ENCODE measurements around the gene AZGP1.
A peak's percentile ranks its signal among the peaks of the same experiment; 100 is the strongest.

The AZGP1 gene

GRCh38 chr7:99949645-99950228 is 26.1 kb downstream of the AZGP1 start:
- no peak for DNase-seq

DNA sequence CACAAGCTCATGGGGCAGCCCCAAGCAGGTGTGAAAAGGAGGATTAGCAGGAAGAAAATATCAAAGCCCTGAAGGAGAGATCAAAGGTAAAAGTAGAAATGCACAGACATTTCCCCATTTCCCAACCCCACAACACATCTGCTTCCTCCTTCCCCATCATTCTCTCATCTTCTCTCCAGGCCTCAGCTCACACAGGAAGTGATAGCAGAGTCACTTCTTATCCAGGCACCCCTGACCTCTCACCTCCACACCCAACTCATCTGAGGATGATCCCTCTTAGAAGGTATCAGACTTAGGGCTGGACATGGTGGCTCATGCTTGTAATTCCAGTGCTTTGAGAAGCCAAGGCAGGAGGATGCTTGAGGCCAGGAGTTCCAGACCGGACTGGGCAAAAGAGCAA is 28.2 kb downstream of the AZGP1 start:
- DNase-seq = no peak

DNA sequence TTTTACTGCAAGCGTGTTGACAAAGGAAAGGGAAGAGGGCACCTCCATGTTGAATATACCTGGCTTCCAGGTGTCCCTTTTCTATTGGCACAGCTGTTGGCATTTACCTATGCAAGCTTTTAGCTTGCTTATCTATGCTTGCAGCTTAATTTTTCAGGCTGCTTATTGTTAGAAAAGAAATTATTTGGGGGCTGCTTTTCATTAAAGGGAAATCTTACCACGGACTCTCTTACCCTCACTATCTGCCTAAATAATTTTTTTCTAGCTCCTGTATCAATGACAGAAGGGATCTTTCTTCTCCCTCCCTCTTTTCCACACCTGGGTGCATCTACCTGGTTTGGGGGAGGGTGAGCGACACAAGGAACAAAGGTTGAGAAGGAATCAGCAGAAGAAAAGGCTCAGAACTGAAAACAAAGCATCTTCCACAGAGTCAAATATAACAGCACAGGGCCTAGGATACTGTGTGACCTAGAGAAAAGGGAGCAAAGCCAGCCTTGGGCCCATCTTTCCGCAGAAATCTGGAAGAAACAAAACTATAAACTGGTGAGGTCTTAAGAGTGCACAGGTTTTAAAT is 31.2 kb downstream of the AZGP1 start:
- DNase-seq = no peak

GRCh38 chr7:99943641-99944496 is 32.0 kb downstream of the AZGP1 start:
- DNase-seq = no peak

GRCh38 chr7:99938296-99938695 is 37.5 kb downstream of the AZGP1 start:
- DNase-seq = no peak

DNA sequence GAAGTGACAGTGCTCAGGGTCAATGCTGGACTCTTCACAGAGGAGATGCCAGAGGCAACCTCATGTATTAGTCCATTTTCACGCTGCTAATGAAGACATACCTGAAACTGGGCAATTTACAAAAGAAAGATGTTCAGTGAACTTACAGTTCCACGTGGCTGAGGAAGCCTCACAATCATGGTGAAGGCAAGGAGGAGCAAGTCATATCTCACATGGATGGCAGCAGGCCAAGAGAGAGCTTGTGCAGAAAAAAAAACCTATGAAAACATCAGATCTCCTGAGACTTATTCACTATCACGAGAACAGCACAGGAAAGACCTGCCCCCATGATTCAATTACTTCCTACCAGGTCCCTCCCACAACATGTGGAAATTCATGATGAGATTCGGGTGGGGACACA is 40.8 kb downstream of the AZGP1 start:
- peak; percentile 23 for DNase-seq

DNA sequence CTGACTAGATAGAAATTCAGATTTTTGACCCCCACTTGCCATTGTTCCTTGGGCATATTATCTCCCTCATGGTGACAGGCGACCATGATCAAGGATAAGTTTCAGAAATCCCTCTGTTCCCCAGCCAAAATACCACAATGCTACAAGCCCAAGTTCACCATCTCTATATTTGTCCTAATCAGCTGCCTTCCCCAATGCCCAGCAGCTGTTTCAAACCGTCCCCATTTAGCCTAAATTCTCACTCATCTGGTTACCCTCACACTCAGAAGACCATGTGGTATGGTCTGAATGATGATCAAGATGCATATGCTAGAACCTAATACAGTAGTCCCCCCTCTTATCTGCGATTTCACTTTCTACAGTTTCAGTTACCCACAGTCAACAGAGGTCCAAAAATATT is 45.5 kb downstream of the AZGP1 start:
- no peak for DNase-seq

DNA sequence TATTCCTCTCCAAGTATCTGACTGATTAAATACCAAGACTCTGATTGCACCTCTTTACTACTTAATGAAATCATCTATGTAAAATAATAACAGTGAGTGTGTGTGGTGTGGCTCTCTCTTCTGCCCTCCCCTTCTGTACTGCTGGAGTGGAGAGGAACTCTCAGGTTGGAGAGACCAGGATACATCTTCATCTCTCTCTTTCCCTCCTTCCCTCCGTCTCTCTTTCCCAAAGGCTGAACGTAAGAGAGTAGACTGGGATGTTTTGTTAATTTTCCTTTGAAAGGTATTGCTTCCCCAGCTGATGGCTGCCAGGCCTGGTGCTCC is 46.1 kb downstream of the AZGP1 start:
- no peak for DNase-seq

DNA sequence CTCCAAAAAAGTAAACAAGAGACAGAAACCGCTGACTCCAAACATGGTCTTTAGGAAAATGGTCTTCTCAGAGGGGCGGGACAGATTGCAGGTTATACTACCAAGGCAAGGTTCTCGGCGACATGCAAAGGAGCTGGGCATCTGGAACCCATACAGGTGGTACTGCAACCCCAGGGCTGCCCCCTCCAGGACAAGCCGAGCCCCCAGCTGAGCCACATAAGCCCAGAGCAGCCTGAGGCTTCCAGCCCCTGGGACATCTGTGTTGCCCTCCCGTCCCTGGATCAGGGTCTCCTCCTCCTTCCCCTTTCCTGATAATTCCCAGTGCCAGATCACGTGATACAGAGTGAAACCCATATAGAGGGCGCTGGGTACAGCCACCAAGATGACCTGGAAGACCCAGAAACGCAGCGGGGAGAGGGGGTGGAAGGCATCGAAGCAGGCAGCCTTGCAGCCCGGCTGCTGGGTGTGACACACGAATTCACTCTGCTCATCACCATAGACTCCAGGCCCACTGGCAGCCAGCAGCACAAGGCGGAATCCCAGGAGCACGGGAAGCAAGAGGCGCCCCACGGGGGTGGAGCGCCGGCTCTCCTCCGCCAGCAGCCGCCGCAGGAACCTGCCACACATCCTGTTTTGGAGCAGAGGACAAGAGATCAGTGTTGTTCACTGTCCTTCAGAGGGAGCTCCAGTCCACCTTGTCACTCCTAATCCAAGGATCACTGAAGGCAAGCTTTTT is 46.7 kb downstream of the AZGP1 start, which contains the start of gene GJC3:
GJC3 (minus strand) TSS at position 627 of the 736 bp plus-strand sequence; CDS start at position 627, 0 bp downstream.
- DNase-seq = peak; percentile 56

GRCh38 chr7:99928188-99928587 is 47.6 kb downstream of the AZGP1 start:
- no peak for DNase-seq

DNA sequence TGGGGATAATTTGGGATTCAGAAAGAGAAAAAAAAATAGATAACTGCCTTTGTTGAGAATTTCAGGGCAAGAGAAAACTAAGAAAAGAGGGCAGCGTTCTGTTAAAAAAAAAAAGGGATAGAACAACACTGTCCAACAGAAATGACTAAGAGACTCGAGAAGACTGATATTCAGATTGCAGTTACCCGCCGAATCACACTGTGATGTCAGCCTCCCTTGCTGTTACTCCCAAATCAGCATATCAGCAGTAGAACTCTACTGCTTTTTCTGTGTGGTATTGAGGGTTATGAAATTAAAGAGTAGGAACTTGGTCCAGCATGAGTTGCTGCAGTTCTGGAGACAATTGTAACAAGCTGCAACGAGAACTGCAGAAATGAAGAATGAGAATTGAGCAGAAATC is 48.3 kb downstream of the AZGP1 start:
- DNase-seq = no peak

GRCh38 chr7:99926321-99926720 is 49.5 kb downstream of the AZGP1 start:
- DNase-seq = no peak

GRCh38 chr7:99923200-99923599 is 52.6 kb downstream of the AZGP1 start:
- no peak for DNase-seq

GRCh38 chr7:99920149-99920548 is 55.7 kb downstream of the AZGP1 start:
- DNase-seq = no peak

GRCh38 chr7:99919814-99920112 is 56.1 kb downstream of the AZGP1 start:
- DNase-seq = no peak

GRCh38 chr7:99918959-99919813 is 56.6 kb downstream of the AZGP1 start, which contains the start of gene TRIM4:
TSS of gene TRIM4 (minus strand) at chr7:99919530. CDS start at chr7:99919401, 129 bp downstream.
- DNase-seq = peak; percentile 95

Data from activated CD4-positive, alpha-beta T cell treated with anti-CD3 and anti-CD28 coated beads for 48 hours (primary cell).